Measurements from ENCODE around the gene TMEM259.

TMEM259 gene

DNA sequence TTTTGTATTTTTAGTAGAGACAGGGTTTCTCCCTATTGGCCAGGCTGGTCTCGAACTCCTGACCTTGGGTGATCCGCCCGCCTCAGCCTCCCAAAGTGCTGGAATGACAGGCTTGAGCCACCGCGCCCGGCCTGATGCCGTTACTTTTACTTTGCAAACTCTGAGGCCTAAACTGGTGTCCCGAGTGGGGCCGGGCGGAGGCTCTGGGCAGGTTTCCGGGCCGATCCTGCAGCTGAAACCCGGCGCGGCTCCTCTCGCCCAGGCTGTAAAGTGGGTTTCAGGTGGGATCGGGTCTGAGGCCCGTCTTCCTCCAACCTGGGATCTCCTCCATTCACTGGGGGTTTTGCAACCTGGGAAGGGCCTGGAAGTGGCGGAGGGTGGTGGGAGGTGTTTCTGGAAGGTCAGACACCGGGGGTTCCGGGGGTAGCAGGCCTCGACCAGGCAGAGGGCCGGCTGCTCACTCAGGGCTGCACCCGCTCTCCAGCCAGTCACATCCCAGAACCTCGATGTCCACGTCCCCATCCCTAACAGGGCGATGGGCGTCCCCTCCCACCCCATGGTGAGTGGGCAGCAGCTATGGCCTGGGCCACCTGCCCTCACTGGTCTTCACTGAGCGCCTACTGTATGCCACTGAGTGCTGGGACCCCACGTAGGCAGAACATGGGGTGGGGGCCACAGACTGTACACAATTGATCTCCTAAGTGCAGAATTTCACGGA is 58.1 kb downstream of the TMEM259 start:
- H3K4me3 ChIP-seq (replicated peaks; ENCODE audit: low read depth, low read length) = no peak overlapping the region
- TF ChIP-seq, protein P1, sequence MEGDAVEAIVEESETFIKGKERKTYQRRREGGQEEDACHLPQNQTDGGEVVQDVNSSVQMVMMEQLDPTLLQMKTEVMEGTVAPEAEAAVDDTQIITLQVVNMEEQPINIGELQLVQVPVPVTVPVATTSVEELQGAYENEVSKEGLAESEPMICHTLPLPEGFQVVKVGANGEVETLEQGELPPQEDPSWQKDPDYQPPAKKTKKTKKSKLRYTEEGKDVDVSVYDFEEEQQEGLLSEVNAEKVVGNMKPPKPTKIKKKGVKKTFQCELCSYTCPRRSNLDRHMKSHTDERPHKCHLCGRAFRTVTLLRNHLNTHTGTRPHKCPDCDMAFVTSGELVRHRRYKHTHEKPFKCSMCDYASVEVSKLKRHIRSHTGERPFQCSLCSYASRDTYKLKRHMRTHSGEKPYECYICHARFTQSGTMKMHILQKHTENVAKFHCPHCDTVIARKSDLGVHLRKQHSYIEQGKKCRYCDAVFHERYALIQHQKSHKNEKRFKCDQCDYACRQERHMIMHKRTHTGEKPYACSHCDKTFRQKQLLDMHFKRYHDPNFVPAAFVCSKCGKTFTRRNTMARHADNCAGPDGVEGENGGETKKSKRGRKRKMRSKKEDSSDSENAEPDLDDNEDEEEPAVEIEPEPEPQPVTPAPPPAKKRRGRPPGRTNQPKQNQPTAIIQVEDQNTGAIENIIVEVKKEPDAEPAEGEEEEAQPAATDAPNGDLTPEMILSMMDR (IDR thresholded peaks at IDR 0.05; ENCODE audit: insufficient read depth, low read length, poor library complexity, severe bottlenecking) = no peak
- peaks cover 52% of the 10 kb centered on the region for H3K36me3 ChIP-seq (ENCODE audit: control insufficient read depth, insufficient read depth, low read length)
- H3K27me3 ChIP-seq (replicated peaks; ENCODE audit: control insufficient read depth, insufficient read depth, low read length) = no peaks in the 10 kb centered on the region
- no peak for DNase-seq (ENCODE audit: extremely low read depth, insufficient read length)

DNA sequence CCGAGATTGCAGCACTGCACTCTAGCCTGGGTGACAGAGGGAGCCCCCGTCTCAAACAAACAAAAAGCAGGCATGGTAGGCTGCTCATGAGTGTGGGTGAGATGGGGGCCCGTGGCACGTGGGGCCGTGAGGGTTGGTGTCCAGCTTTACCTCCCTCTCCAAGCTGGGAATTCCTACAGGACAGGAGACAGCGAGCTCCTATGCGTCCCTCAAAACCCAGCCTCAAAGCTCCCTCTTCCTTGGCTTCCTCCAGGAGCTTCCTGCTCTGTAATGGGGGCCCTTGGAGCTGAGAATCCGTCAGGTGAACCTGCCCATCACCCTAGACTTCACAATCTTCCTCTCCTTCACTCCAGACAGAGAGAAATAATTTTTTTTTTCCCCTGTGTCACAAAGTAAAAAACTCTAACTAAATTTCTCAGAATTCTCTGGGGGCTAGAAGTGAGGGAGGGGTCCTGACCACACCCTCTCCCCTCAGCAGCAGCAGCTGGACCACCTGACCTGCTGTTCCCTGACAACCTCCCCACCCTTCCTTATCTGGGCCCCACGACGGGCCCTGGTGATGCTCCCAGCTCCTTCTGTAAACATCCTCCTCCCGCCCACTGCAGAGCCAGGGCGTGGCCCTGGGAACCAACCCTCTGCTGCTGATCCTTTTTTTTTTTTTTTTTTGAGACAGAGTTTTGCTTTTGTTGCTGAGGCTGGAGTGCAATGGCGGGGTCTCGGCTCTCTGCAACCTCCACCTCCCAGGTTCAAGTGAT is 58.9 kb downstream of the TMEM259 start:
- peaks cover 50% of the 10 kb centered on the region for H3K36me3 ChIP-seq (ENCODE audit: control insufficient read depth, insufficient read depth, low read length)
- DNase-seq (ENCODE audit: extremely low read depth, insufficient read length) = no peak
- TF ChIP-seq, protein P1 (IDR thresholded peaks at IDR 0.05; ENCODE audit: insufficient read depth, low read length, poor library complexity, severe bottlenecking) = no peak
- H3K27me3 ChIP-seq (replicated peaks; ENCODE audit: control insufficient read depth, insufficient read depth, low read length) = no peaks in the 10 kb centered on the region
- H3K4me3 ChIP-seq (replicated peaks; ENCODE audit: low read depth, low read length) = no peak overlapping the region

DNA sequence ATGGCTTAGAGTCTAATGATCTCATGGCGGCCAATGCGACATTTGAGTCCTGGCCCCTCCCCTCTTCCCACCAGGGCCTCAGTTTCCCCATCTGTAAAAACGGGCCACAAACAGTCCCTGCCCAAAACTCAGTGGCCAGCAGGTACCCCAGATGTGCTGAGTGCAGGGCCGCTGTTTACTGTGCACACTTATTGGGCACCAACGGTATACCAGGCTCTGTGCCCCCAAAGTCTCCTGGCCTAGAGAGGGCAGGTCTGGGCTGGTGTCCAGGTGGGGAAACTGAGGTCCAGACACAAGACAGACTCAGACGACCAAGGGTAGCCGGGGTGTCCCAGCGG is 60.4 kb downstream of the TMEM259 start:
- H3K4me3 ChIP-seq (replicated peaks; ENCODE audit: low read depth, low read length) = no peak overlapping the region
- TF ChIP-seq, protein P1 (IDR thresholded peaks at IDR 0.05; ENCODE audit: insufficient read depth, low read length, poor library complexity, severe bottlenecking) = no peak
- H3K27me3 ChIP-seq (replicated peaks; ENCODE audit: control insufficient read depth, insufficient read depth, low read length) = no peaks in the 10 kb centered on the region
- no peak for DNase-seq (ENCODE audit: extremely low read depth, insufficient read length)
- peaks cover 46% of the 10 kb centered on the region for H3K36me3 ChIP-seq (ENCODE audit: control insufficient read depth, insufficient read depth, low read length)

DNA sequence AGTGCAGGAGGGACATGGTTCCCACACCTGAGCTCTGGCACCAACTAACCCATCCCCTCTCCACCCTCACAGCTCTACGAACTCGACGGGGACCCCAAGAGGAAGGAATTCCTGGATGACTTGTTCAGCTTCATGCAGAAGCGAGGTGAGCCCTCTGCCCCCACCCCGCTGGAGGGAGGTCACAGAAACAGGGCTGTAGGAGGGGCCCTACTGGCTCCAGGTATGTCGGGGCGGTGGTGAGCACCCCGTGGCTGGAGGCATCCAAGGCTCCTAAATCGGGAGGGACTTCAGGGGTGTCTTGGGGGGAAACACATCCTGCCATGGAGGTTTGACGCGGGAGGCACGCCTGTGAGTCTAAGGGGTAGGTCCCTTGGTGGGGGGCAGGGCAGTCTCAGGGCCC is 60.9 kb downstream of the TMEM259 start:
- H3K36me3 ChIP-seq (ENCODE audit: control insufficient read depth, insufficient read depth, low read length) = peaks cover 43% of the 10 kb centered on the region
- no peak overlapping the region for H3K4me3 ChIP-seq (replicated peaks; ENCODE audit: low read depth, low read length)
- DNase-seq (ENCODE audit: extremely low read depth, insufficient read length) = no peak
- TF ChIP-seq, protein P1 (IDR thresholded peaks at IDR 0.05; ENCODE audit: insufficient read depth, low read length, poor library complexity, severe bottlenecking) = no peak
- no peaks in the 10 kb centered on the region for H3K27me3 ChIP-seq (replicated peaks; ENCODE audit: control insufficient read depth, insufficient read depth, low read length)

All from GM06990 (cell line).